HG02642 (cell line): Measurements from ENCODE around the gene CAPZA3.
"Not testable (repeated sequence)": the region's sequence is repeated elsewhere in the genome, so short reads cannot be mapped to it uniquely, and the experiment has no call there.

ENCODE experiments used
- ATAC-seq: cut with Tn5 transposase; IDR thresholded peaks from one replicate; pipeline ENCODE4 v1.9.1; 2021; ENCODE audit warnings: mild to moderate bottlenecking; ENCODE audit not compliant: unreplicated experiment, poor library complexity

CAPZA3 gene, protein sequence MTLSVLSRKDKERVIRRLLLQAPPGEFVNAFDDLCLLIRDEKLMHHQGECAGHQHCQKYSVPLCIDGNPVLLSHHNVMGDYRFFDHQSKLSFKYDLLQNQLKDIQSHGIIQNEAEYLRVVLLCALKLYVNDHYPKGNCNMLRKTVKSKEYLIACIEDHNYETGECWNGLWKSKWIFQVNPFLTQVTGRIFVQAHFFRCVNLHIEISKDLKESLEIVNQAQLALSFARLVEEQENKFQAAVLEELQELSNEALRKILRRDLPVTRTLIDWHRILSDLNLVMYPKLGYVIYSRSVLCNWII

DNA sequence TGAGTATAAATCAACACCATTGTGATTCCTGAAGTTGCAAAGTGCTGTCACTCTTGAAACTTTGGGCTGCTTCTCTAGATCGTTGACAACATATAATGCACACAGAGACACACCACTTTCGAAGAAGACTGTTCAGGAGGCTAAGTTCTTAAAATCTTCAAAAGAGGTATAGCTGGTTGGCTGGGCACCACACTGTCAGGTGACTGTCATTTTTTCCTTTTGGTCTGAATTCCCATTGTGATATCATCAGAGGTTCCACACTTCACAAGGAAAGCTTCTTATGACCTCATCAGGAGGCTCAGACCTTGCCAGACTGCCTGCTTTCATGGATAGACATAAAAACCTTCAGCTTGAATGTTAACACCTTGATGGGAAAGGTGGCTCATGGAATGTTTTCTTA is at the start of gene CAPZA3, which contains the start of gene PLCZ1:
Gene CAPZA3, plus strand, starts transcription at position 301 of the 400 bp plus-strand sequence. CDS start 150 bp downstream, outside the sequence.
Gene PLCZ1, minus strand, starts transcription at position 194 of the 400 bp plus-strand sequence. CDS start 641 bp downstream, outside the sequence.
- ATAC-seq: no peak

DNA sequence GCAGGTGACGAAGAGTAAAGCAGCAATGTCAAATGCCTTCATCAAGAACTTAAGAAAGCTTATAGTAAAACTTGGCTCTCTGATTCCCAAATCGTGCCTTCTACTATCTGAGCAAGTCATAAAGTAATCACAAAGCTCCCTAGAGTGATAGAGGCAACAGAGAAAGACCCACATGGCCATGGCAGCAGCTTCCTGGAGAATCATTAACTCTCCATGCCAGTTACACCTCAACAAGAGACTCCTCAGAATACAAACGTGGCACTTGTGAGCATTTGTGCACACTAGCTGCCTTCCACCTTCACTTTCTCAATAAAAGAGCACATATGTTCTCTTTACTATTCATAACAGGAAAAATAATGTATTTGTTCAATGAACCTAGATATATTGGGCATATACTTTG is 48.1 kb upstream of the CAPZA3 start:
- no peak for ATAC-seq

DNA sequence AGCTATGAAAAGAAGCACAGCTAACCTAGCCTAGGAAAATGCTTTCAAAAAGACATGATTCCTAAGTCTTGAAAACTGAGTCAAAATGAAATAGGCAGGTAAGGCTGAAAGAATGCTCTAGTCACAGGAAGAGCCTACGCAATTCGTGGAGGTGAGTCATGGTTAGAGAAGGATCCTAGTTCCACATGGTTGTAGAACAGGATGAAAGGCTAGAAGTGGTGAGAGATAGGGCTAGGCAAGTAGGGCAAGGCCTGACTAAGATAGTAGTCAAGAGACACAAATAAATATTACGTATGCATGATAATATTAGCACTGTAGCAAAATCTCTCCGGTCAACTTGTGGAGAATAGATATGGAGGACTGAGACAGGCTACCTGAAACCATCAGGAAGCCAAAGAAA is 47.3 kb upstream of the CAPZA3 start:
- ATAC-seq: no peak

DNA sequence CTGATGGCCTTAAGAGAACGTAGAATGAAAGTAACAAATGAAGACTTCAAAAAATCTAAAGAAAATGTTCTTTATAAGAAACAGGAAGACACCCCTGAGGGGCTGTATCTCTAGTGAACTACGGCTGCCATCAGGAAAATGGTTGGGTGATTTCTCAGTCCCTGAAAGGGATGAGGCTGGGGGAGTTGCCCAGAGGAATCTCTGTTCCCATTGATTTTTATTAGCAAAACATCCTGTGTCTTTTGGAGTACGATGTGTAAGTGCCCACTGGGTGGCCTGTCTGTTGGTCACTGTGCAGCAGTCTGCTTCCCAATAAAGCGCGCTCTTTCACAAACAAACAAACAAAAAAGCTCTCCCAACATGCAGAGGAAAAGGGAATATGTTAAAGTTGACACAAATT is 43.9 kb upstream of the CAPZA3 start:
- not testable (repeated sequence) for ATAC-seq

DNA sequence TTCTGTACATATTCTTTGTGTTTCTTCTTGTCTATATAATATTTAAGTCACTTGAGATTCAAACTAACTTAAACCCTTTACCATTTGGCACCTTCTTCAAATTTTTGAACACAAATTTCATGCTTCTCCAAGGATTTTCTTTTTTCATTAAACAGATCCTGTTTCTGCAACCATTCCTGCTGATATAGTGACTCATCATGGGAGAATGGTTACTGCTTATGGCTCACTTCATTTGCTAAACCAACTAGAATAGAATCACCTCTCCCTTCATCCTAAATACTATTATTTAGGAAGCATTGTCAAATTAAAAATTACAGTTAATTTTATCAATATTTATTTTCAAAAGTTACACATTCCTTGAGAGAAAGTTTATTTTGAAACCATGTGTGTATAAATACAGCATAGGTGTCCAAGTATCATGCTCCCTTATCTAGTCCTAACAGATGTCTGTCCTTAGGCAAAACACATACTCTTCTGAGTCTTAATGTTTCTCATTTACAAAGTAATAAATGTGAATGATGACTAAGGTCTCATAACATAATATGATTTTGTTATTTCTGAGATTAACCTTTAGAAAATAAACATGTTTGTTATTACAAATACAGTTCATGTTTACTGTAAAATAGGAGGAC is 40.8 kb upstream of the CAPZA3 start:
- ATAC-seq: no peak

DNA sequence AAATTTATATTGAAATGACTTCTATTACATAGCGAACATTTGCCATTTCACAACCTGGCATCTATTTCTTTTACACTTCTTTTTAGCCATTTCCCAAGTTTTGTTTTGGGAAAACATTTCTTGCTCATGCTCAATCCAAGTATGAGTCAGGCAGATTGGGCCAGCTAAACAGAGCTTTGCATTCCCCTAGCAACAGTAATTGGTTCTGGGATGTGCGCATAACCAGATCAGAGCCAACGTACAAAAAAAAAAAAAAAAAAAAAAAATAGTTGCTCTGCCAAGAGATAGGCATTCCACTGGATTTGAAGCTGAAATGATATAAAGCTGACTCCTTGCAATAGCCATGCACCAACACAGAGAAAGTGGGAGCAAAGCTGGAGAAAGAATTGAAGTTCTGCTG is 37.6 kb upstream of the CAPZA3 start:
- no peak for ATAC-seq

DNA sequence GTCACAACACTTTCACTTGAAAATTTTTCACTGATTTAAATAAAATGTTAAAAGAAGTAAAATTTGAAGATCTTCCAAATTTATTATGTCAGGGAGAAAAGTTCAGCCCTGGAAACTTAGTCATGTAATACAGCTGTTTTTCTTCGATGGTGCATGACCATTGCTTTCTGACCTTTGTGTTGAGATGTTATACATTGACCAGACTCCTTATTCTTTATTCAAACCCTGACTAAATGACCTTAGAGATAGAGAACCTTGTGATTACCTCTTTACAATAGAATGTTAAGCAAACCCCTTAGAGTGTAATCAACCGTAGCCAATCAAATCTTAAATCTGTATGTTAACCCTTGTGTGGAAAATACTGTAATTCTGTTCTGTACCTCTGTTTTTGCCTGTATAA is 34.6 kb upstream of the CAPZA3 start:
- no peak for ATAC-seq

DNA sequence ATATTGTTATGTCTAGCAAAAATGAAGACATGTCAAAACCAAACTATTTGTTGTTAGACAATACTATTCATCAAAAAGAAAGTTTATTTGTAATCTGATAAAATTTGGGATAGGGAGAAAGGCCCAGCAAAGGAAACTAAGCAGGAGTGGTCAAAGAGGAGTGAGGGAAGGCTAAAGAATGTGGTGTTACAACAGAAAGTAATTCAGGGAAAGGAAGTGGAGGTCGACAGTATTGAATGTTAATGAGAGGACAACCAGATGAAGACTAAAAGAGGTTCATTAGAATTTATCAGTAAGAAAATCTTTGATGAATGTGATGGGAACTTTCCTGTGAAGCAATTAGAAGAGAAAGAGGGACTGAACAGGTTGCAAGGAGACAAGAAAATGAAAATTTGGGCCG is 34.0 kb upstream of the CAPZA3 start:
- ATAC-seq: no peak

DNA sequence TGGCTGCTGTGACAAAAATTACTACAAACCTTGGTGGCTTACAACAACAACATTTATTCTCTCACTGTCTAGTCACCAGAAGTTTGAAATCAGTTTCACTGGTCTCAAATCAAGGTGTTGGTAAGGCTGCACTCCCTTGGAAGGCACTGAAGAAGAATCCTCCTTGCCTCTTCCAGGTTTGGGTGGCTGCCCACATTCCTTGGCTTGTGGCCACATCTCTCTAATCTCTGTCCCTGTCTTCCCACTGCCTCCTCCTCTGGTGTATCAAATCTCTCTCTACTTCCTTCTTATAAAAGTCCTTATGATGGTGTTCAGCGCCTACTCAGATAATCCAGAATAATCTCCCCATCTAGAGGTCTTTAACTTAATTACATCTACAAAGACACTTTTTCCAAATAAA is 31.1 kb upstream of the CAPZA3 start:
- ATAC-seq: no peak

DNA sequence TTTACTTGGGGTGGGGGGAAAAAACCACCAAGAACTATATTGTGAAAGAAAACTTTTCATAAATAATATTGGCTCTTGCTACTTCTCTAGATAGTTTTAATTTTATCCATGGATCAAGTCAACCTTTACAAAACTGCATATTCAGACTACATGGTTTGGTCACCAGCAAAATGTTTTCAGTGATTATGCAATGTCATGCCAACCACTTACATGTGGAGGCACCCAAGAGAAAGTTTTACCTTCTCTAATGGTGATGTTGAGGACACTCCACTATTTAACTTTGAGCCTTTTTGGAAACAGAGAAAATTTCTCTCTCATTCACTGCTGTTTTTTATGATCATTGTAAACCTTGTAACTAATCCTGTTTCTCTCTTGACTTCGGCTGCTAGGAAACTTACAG is 21.7 kb upstream of the CAPZA3 start:
- no peak for ATAC-seq

DNA sequence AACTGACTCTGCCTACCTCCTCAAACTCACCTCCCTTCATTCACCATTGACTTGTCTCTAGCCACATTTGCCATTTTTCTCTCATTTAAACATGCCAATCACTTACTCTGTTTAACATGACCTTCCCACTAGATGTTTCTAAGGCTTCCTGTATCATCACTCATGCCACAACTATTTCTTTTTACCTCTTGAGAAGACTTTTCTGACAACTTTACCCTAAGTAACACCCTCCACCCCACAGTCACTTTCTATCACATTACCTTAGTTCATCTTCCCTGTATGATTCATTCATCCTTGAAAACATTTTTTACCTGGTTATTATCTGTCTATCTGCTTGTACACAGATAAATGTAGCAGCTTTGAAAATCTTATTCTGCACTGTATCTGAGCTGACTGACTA is 19.5 kb upstream of the CAPZA3 start:
- ATAC-seq: no peak

DNA sequence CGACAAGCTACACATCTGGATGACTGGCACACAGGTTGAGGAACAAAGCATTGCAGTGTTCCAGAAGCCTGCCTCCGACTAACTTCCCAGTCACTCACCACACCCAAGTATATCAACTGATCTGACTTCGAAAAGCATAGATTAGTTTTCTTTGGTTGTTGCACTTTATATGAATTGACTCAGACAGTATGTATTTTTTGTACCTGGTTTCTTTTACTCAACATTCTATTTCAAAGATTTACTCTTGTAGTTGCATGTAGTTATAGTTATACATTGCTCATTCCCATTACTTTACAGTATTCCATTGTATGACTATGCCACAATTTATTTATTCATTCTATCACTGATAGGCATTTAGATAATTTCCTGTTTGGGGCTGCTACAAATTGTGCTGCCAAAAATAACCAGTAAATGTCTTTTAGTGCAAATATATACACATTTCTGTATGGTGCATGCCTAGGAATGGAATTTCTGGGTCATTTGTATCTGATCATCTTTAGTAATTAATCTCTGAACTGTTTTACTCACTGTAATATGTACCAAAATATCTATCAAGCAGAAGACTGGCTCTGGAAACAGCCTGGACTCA is 17.9 kb upstream of the CAPZA3 start:
- ATAC-seq: no peak

DNA sequence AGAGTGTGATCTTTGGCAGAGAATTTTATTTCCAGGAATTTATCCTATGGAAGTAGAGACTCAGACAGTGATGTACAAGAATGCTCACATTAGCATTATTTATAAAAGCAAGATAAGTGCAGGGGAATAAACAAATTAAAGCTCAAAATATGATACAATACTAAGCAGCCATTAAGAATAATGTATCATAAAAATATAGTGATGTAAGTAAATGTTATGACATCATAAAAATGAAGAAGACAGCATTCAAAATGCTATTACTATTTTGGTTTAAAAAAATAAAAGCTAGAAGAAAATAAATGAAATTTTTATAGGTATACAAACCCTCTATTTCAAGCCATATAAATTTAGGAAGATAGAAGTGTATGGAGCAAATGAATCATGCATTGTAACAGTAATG is 17.2 kb upstream of the CAPZA3 start:
- ATAC-seq: no peak

DNA sequence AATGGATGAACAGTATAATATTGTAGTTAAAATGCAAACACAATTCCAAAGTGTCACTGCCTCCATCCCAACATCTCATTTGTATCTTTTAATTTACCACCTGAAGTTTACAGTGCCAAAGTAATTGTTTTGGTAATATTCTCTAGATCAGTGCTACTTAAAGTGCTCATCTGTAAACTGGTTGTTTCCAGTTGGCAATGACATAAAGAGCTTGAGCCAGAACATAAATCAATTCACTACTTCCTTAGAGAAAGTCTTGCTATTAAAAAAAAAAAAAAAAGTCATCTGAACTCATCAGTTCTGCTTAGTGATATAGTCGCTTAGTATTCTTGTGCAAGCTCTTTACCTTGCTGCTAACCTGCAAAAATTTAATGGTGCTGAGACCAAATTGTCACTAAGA is 16.5 kb upstream of the CAPZA3 start:
- ATAC-seq: no peak

DNA sequence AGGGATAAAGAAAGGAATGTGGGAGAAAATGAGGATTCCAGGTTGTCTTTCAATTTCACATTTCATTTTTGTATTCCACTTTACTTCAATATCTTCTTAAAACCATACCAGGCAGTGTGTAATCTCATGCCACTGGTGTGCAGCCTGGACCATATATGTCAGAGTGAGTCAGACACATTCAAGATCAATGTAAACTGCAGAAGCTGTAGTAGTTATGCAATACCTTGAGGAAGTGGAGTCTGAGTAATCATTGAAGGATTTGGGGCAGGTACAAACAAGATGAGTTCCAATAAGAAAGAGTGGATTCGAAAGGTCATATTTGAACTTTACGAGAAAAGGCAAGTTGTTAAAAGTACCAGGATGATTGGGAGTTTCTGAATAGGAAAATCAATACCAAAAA is 14.2 kb upstream of the CAPZA3 start:
- no peak for ATAC-seq

DNA sequence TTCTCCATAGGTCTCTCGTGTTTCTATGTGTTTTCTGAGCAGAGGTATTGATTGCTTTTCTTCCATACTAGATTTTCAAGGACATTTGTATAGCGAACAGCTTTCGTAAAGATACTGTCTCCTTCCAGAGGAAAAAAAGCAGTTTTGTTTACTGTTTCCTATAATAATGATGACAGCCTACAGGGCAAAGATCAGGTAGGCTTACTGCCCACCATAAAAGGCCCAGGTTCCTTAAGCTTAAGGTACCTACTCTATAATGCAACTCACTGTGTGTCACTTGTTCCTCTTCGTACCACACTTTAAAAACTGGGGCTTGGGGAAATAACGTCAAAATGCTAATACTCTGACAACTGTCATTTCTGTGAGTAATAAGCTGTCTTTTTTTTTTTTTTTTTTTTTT is 6.8 kb upstream of the CAPZA3 start:
- no peak for ATAC-seq

DNA sequence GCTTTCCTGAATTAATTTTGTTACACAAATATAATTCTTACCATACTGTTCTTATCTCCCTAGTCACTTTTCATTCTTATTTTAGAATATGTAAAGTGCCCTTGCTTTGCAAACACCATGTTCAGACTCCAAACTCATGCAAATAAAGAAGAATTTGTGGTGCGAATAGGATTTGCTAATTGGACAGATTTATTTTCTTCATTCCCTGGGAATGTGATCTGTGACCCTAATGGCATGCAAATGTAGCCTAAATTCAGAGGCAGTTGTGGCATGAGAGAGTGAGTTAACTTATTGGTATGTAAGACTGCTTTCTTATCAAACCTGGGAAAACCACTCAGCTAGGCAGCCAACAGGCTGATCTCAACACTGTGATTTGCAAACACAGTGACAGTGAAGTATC is 10.0 kb downstream of the CAPZA3 start:
- ATAC-seq: no peak

DNA sequence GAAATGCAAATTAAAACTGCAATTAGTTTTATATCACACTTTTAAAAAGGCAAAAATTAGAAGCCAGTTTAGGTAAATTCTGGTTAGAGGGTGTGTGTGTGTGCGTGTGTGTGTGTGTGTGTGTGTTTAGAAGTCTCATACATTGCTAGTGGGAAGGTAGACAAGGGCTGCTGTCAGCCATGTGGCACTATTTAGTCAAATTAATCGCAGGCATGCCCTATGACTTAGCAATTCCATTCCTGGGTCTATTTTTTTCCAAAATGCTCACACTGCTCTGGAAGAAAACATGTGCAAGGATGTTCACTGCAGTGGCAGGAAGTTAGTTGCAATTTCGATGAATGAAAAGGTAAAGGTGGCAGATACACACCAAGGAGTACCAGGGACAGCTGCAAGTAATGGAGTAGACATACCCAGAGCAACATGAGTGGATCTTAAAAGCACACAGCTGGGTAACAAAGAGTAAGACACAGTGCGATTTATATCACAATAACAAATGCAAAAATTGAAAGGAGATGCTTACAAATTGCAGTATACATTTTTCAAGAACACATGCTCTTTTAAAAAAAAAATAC is 11.6 kb downstream of the CAPZA3 start:
- no peak for ATAC-seq

DNA sequence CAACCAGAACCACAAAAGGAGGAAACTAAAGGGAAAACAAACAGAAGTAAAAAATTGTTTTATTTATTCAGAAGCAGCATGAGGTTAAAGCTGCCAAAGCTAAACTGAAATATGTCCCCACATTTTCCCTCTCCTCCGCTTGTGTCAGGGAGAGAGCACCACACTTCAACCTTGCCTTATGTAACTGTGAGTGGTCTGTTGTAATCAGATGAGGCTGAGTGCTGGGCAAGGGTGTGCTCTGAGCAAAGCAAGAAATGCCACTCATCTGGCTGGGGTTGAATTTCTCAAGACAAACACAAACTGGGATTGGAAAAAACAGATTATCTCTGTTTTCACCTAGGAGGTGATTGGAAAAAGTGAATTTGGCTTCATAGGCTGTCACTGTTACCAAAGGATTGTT is 12.2 kb downstream of the CAPZA3 start:
- ATAC-seq: no peak

DNA sequence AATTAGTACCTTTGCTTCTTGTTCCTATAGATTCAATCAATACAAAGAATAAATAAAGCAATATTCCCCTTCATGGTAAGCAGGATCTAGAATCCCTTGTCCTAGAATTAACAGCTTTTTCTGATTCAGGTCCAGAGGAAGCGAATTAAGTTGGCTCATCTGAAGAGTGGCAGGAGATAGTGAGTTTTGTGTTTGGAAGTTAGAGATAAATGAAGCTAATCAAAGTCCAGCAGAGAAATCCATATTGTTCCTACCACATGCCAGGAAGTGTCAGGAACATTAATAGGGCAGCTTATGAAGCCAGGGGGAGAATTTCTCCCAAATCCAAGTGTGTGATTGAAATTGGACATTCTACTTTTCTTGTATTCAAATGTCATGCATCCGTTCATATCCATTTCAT is 13.9 kb downstream of the CAPZA3 start:
- ATAC-seq: no peak

DNA sequence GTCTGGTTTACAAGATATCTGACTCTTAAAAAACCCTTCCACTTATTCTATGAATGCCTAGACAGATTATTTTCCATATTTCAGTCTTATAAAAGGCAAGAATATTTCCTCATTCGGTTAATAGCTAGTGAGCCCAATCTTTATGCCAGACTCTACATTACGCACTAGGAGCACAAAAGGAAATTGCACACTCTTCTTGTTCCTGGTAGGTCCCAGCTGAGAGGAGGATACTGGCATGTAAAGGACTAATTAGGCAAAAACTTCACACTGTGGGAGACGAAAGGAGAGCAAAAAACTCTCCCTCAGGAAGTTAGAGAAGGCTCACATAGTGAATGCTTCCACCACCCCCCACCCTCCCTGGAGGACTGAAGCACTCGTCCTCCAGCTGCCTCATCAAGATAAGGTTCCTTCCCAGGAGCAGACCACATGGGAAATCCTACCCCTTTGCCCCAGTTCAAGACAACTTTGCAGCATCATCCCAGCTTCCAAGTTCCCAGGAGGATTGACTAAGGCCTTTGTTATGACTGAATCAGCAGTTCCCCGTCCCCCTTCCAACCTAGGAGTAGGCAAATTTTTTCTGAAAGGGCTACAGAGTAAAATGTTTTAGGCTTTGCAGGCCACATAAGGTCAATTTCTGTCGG is 14.5 kb downstream of the CAPZA3 start:
- no peak for ATAC-seq
